Inflammatory macrophage treated with lipopolysaccharide for 4 hours (primary cell): ENCODE measurements around the gene FOXF1.
A peak's percentile ranks its signal among the peaks of the same experiment; 100 is the strongest.

Source experiments
- DNase-seq: peaks from one replicate; pipeline ENCODE4 v3.0.0-alpha.2; 2020

FOXF1 gene

GRCh38 chr16:86510465-86511261 is at the start of gene FOXF1:
FOXF1 (plus strand) TSS chr16:86510527; CDS start chr16:86510570, 43 bp downstream.
- DNase-seq, result peak; percentile 23

- DNase-seq, result no peak
Measured at GRCh38 chr16:86461037-86461436, 49.3 kb upstream of the FOXF1 start.

- DNase-seq, result no peak
Measured at GRCh38 chr16:86462334-86463084, 47.8 kb upstream of the FOXF1 start.

- no peak for DNase-seq
Measured at GRCh38 chr16:86464044-86464443, 46.3 kb upstream of the FOXF1 start.

GRCh38 chr16:86465434-86465833 is 44.9 kb upstream of the FOXF1 start:
- DNase-seq, result no peak

- no peak for DNase-seq
Measured at GRCh38 chr16:86466696-86467406, 43.5 kb upstream of the FOXF1 start.

- no peak for DNase-seq
Measured at GRCh38 chr16:86467490-86467889, 42.8 kb upstream of the FOXF1 start.

GRCh38 chr16:86470964-86471363 is 39.4 kb upstream of the FOXF1 start:
- DNase-seq, result no peak

- no peak for DNase-seq
Measured at GRCh38 chr16:86471896-86472295, 38.4 kb upstream of the FOXF1 start.

- DNase-seq, result no peak
Measured at GRCh38 chr16:86472366-86472765, 38.0 kb upstream of the FOXF1 start.

- no peak for DNase-seq
Measured at GRCh38 chr16:86476956-86477534, 33.3 kb upstream of the FOXF1 start.

- DNase-seq, result no peak
Measured at GRCh38 chr16:86477642-86478041, 32.7 kb upstream of the FOXF1 start.

- no peak for DNase-seq
Measured at GRCh38 chr16:86478779-86479178, 31.5 kb upstream of the FOXF1 start.

- no peak for DNase-seq
Measured at GRCh38 chr16:86479419-86479818, 30.9 kb upstream of the FOXF1 start.

- DNase-seq, result no peak
Measured at GRCh38 chr16:86480444-86480843, 29.9 kb upstream of the FOXF1 start.

GRCh38 chr16:86481607-86482006 is 28.7 kb upstream of the FOXF1 start:
- no peak for DNase-seq

GRCh38 chr16:86484240-86484639 is 26.1 kb upstream of the FOXF1 start:
- DNase-seq, result no peak

- no peak for DNase-seq
Measured at GRCh38 chr16:86485746-86486145, 24.6 kb upstream of the FOXF1 start.

- DNase-seq, result no peak
Measured at GRCh38 chr16:86490859-86491639, 19.3 kb upstream of the FOXF1 start.

- no peak for DNase-seq
Measured at GRCh38 chr16:86491640-86492023, 18.7 kb upstream of the FOXF1 start.

- DNase-seq, result no peak
Measured at GRCh38 chr16:86492267-86492960, 17.9 kb upstream of the FOXF1 start.
